ENCODE measurements around the gene ARHGEF16.

Gene ARHGEF16

DNA sequence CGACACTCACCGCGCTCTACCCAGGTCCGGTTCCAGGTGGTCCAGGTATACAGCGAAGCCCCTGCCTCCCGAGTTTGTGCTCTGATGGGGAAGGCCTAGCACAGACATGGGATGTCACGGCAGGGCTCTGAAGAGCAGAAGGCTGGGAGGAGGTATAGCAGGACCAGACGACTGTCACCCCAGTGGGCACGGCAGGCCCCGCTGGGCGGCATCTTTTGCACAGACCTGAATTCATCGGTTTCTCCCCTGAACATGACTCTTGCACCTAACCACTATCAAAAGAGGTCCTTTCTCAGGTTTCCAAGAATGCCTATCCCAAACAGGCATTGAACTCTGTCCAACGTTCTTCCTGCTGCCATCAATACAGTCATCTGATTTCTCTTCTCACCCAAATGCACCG is 30.6 kb downstream of the ARHGEF16 start:
- no peak for DNase-seq

DNA sequence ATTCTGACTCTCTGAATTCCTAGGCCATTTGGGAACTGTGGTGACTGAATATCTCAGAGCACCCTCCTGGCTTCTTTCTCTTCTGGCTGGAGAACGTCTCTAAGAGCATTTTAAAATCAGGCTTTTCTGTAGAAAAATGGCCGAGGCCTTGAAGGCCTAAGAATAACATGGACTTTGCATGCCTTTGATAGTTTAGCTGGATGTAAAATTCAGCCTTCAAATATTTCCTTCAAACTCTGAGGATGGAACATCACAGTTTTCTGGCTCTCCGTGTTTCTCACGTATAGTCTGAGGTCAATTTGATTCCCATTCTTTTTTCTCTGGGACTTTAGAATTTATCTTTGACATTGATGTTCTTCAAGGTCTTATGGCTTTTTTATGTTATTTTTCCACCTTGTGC is 34.0 kb downstream of the ARHGEF16 start:
- DNase-seq: no peak

DNA sequence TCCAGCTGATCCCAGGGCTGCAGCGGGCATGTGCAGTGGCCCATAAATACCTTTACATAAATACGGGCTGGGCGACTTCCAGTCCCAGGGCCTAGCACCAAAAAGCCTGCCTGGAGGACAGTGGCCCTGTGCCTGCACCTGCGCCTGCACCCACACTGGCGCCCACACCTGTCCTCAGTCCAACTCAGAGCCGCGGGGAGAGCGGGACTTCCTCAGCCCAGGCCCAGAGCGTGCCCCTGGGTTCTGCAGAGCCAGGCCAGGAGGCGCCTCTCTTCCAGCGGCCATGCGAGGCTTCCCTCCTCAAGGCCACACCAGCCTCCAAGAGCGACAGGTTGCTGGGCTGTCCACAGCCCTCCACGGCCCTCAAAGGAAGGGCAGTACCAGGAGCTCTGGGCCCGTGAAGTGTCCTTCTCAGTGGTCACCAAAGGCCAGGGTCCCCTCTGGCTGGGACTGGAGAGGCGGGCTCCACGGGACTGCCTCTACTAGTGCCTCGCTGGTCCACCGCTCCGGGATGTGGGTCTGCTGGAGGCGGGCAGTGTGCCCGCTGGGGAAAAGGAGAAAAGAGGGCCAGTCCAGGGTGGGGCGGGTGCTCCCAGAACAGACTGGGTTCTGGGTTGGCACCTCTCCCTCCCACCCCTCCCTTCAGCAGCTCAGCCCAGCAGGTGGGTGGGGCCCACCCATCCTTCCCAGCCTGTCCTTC is 35.7 kb downstream of the ARHGEF16 start:
- DNase-seq: no peak

DNA sequence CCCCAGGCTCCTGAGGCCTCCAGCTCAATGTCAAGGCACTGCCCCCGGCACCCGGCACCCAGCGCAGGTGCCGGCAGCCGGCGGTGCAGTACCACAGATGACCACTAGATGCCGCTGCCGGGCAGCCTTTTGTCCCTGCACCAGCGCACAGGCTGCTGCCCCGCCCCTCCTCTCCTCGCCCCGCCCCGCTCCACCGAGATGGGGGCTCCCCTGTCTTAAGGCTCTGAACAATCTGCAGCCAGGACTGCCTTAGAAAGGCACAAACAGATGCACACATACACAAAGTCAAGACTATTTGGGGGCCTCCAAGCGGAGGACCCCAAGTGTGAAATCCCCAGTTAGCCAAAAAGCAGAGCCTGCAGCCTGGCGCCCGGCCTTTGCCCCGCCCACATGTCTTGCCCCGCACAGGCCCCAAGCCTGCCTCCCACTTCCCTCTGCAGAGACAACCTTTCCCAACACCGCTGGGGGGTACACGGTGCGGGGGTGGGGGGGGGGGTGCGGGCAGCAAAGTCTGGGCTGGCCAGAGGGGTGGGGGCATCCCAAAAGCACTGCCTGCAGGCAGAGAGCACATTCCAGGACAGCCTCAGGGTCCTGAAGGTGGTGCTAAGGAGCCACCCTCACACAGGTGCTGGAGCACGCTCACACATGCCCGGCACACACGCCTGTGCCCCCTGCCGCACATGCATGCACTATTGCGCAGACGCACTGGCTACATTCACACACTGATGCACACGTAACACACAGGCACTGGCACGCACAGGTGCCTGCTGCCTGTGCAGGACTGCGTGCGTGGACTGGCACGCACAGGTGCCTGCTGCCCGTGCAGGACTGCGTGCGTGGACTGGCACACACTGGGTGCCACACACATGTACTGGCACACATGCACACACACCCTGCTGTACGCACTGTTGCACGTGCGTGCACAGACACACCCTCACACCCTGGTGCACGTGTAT is 37.1 kb downstream of the ARHGEF16 start:
- DNase-seq: peak; percentile 32 to 87

DNA sequence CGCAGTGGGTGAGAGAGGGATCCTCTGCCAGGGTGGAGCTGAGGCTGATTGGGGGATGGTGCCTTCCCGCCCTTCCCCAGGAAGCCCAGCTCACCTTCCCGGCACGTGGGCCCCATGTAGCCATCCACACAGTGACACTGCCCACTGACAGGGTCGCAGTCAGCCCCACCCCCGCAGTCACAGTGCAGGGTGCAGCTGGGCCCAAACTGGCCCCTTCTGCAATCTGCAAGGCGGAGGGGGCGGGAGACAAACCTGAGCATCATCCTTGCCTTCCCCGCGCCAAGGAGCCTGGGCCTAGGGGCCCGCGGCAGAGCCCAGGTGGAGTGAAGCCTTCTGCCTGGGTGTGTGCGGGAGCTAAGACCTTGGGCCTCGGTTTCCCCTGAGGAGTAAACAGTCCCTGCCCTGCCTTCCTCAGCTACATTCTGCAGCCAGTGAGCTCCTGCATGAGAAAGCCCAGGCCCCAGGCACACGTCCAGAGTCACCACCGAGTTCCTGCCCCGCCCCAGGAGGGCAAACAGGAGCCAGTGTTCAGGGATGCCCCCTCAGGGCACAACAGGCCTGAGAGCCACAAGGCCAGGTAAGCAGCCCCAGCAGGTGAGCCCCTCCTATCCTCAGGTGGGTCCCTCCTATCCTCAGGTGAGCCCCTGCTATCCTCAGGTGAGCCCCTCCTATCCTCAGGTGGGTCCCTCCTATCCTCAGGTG is 38.2 kb downstream of the ARHGEF16 start:
- DNase-seq: no peak

DNA sequence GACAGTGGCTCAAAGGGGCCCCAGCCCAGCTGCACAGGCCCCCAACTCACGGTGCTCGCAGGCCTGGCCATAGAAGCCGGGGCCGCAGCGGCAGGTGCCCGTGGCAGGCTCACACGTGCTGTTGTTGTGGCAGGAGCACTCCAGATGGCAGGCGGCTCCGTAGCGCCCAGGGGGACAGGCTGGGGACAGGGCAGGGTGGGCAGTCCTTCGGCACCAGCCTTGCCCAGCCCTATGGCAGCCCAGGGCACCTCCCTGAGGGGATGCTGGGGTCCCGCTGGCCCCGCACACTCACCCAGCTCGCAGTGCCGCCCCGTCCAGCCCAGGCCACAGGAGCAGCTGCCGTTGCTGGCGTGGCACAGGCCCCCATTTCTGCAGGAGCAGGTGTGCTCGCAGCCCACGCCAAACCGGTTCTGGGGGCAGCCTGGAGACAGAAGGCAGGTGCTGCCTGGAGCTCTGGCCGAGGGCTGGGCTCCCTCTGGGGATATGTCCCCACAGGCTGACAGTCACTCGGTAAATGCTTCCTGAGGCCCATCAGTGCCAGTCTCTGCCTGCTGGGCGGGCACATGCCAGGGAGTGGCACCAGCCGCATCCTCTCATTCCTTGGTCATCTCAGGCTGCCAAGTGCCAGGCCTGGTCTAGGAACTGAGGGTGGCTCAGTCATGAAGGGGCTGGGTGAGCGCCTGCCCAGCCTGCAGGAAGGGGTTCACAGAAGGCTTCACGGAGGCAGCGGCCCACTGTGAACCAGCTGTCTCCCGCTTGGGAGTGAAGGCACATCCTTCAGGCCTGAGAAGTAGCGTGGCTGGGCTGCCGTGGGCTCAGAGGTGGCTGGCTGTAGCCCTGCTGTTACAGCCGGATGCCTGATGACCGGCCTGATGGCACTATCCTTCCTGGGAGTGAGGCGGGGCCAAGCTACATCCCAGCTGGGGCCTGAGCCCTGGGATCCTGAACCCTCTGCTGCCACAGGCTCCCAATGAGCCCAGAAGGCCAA is 40.1 kb downstream of the ARHGEF16 start:
- DNase-seq: no peak

DNA sequence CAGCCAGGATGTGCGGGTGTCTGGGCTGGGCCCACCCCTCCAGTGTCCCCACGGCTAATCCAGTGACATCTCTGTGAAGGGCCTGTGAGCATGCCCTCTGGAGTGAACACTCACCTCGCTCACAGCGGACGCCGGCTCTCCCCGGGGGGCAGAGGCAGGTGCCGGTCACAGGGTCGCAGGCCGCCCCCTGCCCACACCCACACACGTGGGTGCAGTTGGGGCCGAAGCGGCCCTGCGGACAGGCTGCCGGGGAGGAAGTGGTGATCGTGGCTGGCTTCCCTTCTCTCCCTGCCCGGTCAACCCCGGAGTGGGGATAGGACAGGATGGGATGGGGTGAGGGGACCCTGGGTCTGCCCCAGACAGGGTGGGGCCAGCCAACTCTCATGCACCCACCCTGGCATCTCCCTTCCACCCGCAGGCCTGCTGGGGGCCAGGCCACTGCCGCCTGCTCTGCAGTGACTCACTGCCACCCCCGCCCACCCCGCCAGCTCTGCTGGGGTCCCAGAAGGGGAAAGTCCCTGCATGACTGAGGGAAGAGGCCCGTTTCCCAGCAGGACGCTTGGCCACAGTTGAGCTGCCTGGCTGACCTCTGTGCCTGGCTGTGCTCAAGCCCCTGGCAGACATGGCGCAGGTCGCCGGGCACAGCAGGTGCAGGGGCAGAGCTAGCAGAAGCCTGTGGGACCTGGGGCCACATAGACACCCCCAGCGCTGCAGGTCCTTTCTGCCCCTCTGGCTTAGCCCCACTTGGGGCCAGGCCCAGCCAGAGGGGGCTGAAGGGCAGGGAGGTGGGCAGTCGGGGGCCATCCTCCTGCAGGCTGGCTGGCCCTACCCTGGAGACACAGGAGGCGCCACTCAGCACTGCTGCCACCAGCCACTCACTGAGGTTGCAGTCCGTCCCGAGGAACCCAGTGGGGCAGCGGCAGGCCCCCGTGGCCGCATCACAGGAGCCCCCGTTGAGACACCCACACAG is 41.6 kb downstream of the ARHGEF16 start:
- peak; percentile 30 to 60 for DNase-seq

DNA sequence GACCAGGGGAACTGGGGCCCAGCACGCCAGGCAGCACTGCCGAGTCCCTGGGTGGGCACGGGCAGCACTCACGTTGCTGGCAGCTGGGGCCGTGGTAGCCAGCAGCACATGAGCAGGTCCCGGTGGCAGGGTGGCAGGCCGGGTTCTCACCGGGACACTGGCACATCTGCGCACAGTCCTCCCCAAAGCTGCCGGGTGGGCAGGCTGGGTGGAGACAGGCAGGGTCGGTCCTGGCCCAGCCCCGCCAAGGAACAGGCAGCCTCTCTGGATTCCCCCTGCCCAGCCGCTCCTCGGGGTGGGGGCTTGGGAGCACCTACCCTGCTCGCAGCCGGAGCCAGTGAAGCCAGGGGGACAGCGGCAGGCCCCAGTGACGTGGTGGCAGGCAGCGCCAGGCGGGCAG is 42.5 kb downstream of the ARHGEF16 start:
- no peak for DNase-seq

DNA sequence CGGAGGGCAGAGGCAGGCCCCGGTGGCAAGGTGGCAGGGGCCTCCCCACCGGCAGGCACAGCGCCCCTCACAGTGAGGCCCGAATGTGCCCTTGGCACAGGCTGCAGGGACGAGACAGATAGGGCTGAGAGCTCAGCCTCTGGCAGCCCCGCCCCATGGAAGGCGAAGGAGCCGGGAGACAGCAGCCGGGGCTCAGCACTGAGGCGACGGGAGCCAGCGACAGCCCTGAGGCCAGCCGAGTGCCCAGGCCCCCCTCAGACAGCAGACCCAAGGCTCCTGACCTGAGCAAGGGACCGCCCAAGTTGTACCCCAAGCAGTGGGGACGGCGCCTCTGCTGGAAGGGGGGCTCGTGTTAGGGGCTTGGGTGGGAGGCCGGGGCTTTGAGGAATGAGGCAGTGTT is 43.1 kb downstream of the ARHGEF16 start:
- DNase-seq: no peak

DNA sequence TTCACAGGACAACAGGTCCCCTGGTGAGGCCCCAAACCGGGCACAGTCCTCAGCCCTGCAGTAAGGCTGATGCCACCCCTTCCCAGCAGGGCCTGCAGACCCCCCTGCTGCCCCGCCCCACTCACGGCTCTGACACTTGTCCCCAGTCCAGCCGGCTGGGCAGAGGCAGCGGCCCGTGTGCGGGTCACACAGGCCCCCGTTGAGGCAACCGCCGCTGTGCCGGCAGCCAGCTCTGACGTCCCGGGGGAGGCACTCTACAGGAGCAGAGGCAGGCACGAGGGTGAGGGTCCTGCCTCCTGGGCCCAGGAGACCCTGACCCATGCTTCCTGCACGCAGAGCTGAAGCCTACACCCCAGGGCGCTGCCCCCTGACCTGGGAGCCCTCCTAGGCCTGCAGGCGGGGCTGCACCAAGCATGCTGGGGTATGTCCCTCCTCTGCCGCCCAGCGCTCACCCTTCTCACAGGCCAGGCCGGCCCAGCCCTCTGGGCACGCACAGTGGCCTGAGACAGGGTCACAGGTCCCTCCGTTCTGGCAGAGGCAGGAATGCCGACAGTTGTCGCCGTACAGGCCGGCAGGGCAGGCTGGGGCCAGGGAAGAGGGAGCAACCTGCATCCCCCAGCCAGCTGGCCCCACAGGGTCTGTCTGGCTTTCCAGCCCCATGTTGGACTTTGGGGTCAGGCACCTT is 43.9 kb downstream of the ARHGEF16 start:
- no peak for DNase-seq

DNA sequence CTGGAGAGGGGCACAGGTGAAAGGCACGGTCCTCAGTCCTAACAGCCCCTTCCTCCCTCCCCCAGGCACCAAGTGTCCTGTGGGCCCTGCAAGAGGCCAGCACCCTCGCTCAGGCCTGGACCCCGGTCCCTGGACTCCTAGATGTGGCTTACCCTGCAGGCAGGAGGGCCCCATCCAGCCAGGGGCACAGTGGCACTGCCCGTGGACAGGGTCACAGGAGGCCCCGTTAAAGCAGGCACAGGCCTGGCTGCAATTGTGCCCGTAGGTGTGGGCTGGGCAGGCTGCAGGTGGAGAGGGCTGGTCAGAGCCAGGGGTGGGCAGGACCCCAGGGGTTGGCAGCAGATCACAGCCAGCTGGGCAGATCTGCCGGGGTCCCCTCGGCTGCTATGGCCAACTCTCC is 44.5 kb downstream of the ARHGEF16 start:
- DNase-seq: no peak

DNA sequence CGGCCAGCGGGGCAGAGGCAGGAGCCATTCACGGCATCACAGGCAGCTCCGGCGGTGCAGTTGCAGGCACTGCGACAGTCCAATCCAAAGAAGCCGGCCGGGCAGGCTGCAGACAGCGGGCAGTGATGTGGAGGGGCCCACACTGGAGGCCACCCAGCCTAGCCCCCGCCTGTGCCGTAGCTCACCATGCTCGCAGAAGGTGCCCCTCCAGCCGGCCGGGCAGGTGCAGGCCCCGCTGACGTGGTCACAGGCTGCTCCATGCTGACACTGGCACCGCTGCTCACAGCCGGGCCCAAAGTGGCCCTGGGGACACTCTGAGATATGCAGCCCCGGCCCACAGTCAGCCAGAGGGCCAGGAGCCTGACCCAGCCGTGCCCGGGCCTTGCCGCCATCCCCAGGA is 45.1 kb downstream of the ARHGEF16 start:
- no peak for DNase-seq

DNA sequence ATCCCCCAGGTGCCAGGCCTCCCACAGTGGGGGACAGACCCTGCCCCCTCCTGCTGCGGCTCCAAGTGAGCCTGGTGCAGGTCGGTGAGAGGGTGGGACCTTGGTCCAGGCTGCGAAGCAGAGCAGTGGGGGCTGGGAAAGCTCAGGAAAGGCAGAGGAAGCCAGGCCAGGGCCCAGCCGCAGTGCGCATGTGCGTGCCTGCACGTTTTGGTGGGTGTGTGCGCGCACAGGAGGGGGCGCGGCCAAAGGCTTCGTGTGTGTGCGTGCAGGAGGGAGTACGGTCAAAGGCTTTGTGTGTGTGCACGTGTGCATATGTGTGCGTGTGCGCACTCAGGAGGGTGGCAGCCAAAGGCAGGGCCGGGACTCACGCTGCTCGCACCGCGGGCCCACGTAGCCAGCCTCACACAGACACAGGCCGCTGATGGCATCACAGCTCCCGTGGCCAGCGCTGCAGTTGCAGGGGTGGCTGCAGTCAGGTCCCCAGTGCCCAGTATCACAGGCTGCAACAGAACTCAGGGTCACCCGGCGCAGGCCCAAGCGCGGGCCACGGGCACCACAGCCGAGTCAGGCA is 45.9 kb downstream of the ARHGEF16 start:
- DNase-seq: no peak

DNA sequence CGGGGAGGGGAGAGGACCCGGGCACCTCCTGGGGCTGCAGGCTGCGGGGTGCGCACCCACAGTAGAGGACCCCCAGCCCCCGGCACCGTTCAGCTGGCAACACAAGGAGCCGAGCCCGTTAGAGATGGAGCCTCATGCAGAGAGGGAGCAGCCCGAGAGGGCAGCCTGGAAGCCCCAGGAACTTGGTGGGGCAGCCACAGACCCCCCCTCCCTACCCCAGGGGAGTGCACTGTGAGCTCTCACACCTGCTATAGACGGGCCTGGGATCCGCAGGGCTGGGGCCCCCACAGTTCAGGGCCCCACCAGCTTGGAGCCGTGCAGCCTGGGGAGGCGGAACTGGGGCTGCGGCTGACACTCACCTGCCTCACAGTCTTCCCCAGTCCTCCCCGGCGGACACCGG is 47.0 kb downstream of the ARHGEF16 start:
- no peak for DNase-seq

DNA sequence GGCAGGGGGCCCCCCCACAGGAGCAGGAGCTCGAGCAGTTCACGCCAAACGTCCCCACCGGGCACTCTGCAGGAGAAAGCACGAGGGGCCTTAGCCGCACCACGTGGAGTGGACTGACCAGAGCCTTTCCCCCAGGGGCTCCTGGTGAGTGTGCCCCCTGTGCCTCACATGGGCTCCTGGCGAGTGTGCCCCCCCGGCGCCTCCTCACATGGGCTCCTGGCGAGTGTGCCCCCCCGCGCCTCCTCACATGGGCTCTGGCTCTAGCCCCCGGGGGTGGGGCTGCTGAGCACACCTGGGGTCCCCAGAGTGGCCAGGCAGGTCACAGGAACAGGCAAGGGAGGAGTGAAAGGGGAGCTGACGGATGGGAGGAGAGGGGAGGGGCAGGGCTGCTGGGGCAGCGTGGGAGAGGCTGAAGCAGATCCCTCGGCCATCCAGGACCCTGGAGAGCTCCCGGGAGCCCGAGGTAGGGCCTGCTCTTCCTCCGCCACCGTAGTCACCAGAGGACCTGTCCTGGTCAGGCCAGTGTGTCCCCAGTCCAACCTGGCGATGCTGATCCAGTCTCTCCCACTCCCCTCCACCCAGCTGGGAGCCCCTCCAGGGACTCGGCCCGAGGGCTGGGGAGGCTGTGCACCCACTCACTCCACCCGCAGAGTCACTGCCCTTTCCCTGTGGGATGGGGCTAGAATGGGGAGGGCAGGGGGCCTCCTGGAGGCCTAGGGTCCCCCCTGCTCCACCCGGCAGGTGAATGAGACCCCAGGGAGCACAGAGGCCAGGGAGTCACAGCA is 47.6 kb downstream of the ARHGEF16 start:
- DNase-seq: no peak

DNA sequence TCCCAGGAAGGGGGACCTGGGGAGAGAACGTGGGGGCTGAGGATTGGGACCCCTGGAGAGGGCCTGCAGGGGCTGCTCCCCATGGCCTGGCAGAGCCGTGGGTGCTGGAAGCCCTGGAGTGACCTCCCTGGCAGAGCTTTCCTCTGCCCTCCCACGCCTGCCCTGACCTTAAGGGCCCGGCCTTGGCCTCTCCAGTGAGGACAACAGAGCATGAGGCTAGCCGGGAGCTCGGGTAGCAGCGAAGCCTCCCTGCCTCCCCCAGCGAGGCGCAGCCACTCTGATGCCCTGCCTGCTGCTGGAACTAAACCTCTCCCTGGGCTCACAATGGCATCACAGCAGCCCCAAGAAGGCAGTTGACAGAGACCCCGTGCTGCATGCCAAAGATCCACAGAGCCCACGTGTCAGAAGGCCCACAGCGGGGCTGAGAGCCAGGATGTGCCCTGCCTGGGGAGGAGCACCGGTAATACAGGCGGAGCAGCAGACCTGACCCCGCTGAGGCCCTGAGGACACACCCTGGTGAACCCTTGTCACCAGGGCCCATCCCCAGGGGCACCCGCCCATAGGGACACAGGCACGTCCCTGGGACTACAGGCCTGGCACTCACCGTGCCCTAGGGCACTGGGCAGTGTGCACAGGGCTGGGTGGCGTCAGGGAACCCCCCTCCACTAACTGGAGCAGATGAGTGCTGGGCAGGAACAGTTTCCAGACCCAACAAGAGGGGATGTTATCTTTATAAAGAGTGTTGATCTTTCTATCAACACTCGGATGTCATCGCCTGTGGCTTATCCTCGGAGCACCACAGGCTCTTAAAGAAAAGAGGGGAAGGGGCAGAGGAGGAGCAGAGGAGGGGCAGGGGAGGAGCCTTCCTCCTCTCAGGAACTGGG is 48.4 kb downstream of the ARHGEF16 start:
- DNase-seq: no peak

DNA sequence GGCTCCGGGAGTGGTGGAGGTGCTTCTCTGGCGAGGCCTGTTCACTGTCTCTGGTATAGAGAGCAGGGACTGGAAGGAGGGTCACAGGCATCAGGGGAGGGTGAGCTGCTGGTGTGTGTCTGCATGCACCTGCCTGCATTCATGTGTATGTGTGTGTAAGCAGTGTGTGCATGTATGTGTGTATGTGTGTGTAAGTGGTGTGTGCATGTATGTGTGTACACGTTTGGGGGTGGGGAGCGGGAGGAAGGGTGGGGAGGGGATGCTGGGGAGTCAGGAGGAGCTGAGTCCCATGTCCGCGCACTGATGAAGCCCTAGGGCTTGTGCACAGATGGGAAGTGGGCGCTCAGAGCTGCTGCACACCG is 49.0 kb downstream of the ARHGEF16 start:
- no peak for DNase-seq

DNA sequence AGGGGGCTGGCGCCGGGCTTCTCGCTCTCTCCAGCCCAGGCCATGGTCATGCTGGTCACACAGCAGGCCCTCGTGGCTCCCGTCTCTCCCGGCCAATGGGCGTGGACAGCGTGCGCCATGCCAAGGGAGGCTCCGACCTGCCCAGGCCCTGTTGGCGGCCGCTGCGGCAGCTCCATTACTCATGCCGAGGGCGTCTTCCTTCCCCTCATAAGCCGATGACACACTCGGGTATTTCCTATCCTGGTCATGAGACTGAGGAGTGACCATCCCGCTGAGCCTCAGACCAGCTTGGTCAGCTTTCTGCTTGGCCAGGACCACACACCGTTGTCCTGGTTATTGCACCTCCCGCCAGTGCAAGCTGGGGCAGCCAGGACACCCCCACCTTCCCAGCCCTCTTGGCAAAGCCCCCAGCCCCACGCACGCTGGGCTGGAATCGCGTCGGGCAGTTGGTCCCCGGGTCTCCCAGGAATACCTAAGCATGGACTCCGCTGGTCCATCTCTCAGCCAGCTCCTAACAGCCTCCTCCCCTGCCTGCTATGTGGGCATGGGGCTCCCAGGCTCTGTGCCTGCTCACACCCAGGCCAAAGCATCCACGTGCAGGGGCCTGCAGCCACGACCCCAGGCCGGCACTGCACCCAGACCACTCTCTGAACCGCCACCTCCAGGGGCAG is 49.8 kb downstream of the ARHGEF16 start:
- peak; percentile 47 to 80 for DNase-seq

Measured in inflammatory macrophage treated with lipopolysaccharide for 1 hour (primary cell).